Brain pericyte (primary cell): ENCODE results near the gene COMMD9.
A peak's percentile ranks its signal among the peaks of the same experiment; 100 is the strongest.

Experiments
- DNase-seq: peaks from one replicate; pipeline ENCODE4 v3.0.0-alpha.2; 2012; ENCODE audit warnings: low read depth, low spot score

Gene COMMD9

GRCh38 chr11:36296884-36297543, 7.8 kb upstream of the COMMD9 start:
- DNase-seq, result no peak

GRCh38 chr11:36295926-36296325, 6.7 kb upstream of the COMMD9 start, which contains the start of gene PRR5L:
TSS of gene PRR5L (plus strand) at chr11:36296288. CDS start at chr11:36401122, 104,834 bp downstream.
- no peak for DNase-seq

GRCh38 chr11:36292311-36292722, 3.1 kb upstream of the COMMD9 start:
- DNase-seq, result no peak

GRCh38 chr11:36288442-36289225, 590 bp downstream of the COMMD9 start:
- DNase-seq, result no peak

- DNase-seq, result no peak
These were observed 6.3 kb downstream of the COMMD9 start for GRCh38 chr11:36282926-36283325.

- DNase-seq, result no peak
These were observed 7.4 kb downstream of the COMMD9 start for GRCh38 chr11:36281850-36282249.

- no peak for DNase-seq
These were observed 8.7 kb downstream of the COMMD9 start for GRCh38 chr11:36280531-36280930.

GRCh38 chr11:36278531-36279282, 10.5 kb downstream of the COMMD9 start:
- no peak for DNase-seq

- no peak for DNase-seq
These were observed 14.8 kb downstream of the COMMD9 start for GRCh38 chr11:36274414-36274813.

- no peak for DNase-seq
These were observed 16.1 kb downstream of the COMMD9 start for GRCh38 chr11:36273110-36273509.

GRCh38 chr11:36271794-36272407, 17.3 kb downstream of the COMMD9 start:
- DNase-seq, result no peak

GRCh38 chr11:36270701-36271100, 18.5 kb downstream of the COMMD9 start:
- DNase-seq, result no peak

GRCh38 chr11:36268337-36268985, 20.8 kb downstream of the COMMD9 start:
- no peak for DNase-seq

GRCh38 chr11:36266767-36267166, 22.5 kb downstream of the COMMD9 start:
- no peak for DNase-seq

- DNase-seq, result no peak
These were observed 23.2 kb downstream of the COMMD9 start for GRCh38 chr11:36265793-36266628.

GRCh38 chr11:36264973-36265344, 24.3 kb downstream of the COMMD9 start:
- DNase-seq, result no peak

GRCh38 chr11:36264011-36264972, 24.9 kb downstream of the COMMD9 start:
- no peak for DNase-seq

GRCh38 chr11:36261094-36261493, 28.1 kb downstream of the COMMD9 start:
- DNase-seq, result no peak

GRCh38 chr11:36258730-36259360, 30.4 kb downstream of the COMMD9 start:
- peak; percentile 20 for DNase-seq
